Breast epithelium (tissue), 3 donors: ENCODE data around the gene ANKRD52.
"Not testable (repeated sequence)": the region's sequence is repeated elsewhere in the genome, so short reads cannot be mapped to it uniquely, and the experiment has no call there.

Experiments used
- POLR2A ChIP-seq: fragments of 450-650 bp; IDR thresholded peaks from one replicate; pipeline ENCODE4 v1.6.1; 2016; ENCODE audit warnings: antibody characterized with exemption, mild to moderate bottlenecking, moderate library complexity
- POLR2AphosphoS5 ChIP-seq, 3 donors: sonication (generic); formaldehyde crosslinking; IDR thresholded peaks; one replicate each; pipeline ENCODE4 v1.6.1; 2017; ENCODE audit warnings: antibody characterized with exemption in 3 of 3
- TF ChIP-seq, protein P1 (sequence below), 3 donors: fragments of 450-650 bp; IDR thresholded peaks; one replicate each; pipeline ENCODE4 v1.5.1; 2016 to 2017; ENCODE audit warnings: antibody characterized with exemption in 3 of 3, mild to moderate bottlenecking in 3 of 3, moderate library complexity in 3 of 3

DNA sequence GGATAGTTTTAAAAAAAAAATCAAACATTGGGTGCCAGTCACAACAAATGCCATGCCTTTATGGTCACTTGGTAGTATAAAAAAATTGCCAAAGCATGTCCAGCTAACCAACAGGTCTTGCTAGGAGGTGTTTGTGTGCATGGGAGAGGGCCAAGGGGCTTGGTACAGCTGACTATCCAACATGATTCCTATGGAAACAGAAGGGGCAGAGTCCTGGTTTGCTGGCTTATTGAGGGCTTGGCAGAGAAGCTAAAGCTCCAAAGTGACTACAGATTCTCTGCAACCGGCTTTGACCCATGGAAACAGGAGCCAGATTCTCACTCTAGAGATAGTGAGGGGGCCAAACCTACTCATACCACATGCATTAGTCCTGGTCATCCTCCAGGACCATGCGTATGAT, 14.3 kb upstream of the ANKRD52 start:
- TF ChIP-seq, protein P1, sequence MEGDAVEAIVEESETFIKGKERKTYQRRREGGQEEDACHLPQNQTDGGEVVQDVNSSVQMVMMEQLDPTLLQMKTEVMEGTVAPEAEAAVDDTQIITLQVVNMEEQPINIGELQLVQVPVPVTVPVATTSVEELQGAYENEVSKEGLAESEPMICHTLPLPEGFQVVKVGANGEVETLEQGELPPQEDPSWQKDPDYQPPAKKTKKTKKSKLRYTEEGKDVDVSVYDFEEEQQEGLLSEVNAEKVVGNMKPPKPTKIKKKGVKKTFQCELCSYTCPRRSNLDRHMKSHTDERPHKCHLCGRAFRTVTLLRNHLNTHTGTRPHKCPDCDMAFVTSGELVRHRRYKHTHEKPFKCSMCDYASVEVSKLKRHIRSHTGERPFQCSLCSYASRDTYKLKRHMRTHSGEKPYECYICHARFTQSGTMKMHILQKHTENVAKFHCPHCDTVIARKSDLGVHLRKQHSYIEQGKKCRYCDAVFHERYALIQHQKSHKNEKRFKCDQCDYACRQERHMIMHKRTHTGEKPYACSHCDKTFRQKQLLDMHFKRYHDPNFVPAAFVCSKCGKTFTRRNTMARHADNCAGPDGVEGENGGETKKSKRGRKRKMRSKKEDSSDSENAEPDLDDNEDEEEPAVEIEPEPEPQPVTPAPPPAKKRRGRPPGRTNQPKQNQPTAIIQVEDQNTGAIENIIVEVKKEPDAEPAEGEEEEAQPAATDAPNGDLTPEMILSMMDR (IDR thresholded peaks at IDR 0.05) = not testable (repeated sequence)
- not testable (repeated sequence) for TF ChIP-seq POLR2AphosphoS5 (IDR thresholded peaks at IDR 0.05); POLR2A
